ENCODE data around the gene MRPL28.

- TF ChIP-seq POLR2A (IDR thresholded peaks at IDR 0.05; ENCODE audit: borderline replicate concordance, extremely low read depth, insufficient read depth, insufficient read length): no peak
- TF ChIP-seq EZH2 (IDR thresholded peaks at IDR 0.05): no peak
- TF ChIP-seq CTCF (IDR thresholded peaks at IDR 0.05 in 2 of 3, conservative IDR thresholded peaks at IDR 0.05 in 1 of 3; ENCODE audit: borderline replicate concordance in 1 of 3, insufficient read depth in 1 of 3, low read depth in 2 of 3, low read length in 2 of 3): no peak
- TF ChIP-seq SRF (IDR thresholded peaks at IDR 0.05; ENCODE audit: low read depth): no peak
- TF ChIP-seq ZNF274 (IDR thresholded peaks at IDR 0.05; ENCODE audit: low read depth, low read length): no peak
Observed at GRCh38 chr16:369275-369865, 968 bp downstream of the MRPL28 start.

All from HCT116 (cell line).